Measurements from ENCODE around the gene HACD2.

DNA sequence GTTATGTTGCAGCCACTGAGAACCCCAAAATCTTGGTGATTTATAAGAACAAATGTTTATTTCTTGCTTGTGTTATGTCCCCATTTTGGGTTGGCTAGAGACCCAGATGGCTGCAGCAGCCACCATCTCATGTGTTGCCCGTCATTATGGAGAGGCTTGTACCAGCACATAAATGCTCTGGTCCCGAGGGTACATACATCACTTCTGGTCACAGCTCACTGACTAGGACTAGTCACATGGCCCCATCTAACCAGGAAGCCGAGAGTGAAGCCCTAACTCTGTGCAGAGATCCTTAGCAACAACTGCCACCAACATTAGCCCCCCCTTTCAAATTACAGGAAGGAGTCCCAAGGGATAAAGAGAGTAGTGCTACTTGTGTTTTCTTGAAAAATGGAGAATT lies 25.5 kb upstream of the HACD2 start:
- TF ChIP-seq, protein P1, sequence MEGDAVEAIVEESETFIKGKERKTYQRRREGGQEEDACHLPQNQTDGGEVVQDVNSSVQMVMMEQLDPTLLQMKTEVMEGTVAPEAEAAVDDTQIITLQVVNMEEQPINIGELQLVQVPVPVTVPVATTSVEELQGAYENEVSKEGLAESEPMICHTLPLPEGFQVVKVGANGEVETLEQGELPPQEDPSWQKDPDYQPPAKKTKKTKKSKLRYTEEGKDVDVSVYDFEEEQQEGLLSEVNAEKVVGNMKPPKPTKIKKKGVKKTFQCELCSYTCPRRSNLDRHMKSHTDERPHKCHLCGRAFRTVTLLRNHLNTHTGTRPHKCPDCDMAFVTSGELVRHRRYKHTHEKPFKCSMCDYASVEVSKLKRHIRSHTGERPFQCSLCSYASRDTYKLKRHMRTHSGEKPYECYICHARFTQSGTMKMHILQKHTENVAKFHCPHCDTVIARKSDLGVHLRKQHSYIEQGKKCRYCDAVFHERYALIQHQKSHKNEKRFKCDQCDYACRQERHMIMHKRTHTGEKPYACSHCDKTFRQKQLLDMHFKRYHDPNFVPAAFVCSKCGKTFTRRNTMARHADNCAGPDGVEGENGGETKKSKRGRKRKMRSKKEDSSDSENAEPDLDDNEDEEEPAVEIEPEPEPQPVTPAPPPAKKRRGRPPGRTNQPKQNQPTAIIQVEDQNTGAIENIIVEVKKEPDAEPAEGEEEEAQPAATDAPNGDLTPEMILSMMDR (IDR thresholded peaks at IDR 0.05), result no peak
- TF ChIP-seq SIN3A (IDR thresholded peaks at IDR 0.05; ENCODE audit: borderline replicate concordance, low read depth, low read length), result no peak
- TF ChIP-seq EZH2phosphoT487 (IDR thresholded peaks at IDR 0.05; ENCODE audit: borderline replicate concordance, low read depth), result no peak
- TF ChIP-seq NFIC (IDR thresholded peaks at IDR 0.05; ENCODE audit: borderline replicate concordance), result no peak

Measured in SK-N-SH (cell line).